DMS153 treated with DMSO at 0.1 percent for 48 hours (cell line): ENCODE measurements around the gene LDB3.
"Not testable (repeated sequence)": the region's sequence is repeated elsewhere in the genome, so short reads cannot be mapped to it uniquely, and the experiment has no call there.

ENCODE experiments used
- DNase-seq: peaks from one replicate; lab custom pipeline; 2025; ENCODE audit not compliant: unreplicated experiment; lab: John Stamatoyannopoulos, UW

The LDB3 gene, protein sequence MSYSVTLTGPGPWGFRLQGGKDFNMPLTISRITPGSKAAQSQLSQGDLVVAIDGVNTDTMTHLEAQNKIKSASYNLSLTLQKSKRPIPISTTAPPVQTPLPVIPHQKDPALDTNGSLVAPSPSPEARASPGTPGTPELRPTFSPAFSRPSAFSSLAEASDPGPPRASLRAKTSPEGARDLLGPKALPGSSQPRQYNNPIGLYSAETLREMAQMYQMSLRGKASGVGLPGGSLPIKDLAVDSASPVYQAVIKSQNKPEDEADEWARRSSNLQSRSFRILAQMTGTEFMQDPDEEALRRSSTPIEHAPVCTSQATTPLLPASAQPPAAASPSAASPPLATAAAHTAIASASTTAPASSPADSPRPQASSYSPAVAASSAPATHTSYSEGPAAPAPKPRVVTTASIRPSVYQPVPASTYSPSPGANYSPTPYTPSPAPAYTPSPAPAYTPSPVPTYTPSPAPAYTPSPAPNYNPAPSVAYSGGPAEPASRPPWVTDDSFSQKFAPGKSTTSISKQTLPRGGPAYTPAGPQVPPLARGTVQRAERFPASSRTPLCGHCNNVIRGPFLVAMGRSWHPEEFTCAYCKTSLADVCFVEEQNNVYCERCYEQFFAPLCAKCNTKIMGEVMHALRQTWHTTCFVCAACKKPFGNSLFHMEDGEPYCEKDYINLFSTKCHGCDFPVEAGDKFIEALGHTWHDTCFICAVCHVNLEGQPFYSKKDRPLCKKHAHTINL

GRCh38 chr10:86668297-86669165 lies at the start of gene LDB3:
Gene LDB3, plus strand, starts transcription at chr10:86668511. Its CDS starts 181 bp downstream, at chr10:86668692.
- DNase-seq: peak; percentile 56

DNA sequence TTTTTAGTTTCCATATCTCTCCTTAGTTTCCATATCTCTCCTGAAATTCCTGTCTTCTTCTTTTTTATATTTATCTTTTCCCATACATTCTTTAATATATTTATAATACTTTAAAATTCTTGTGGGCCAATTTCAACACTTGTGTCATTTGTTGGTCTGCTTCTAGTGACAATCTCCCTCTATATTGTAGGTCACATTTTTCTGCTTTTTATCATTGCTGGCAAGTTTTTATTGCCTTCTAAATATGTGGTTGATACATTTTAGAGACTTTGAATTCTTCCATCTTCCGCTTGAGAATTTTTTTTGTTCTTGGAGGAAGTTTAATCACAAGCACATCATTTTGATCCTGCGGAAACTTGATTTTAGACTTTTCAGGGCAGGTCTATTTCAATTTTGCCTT lies 40.0 kb upstream of the LDB3 start:
- no peak for DNase-seq

- no peak for DNase-seq
Observed at GRCh38 chr10:86630079-86630478, 38.2 kb upstream of the LDB3 start.

- no peak for DNase-seq
Observed at GRCh38 chr10:86632009-86632800, 36.1 kb upstream of the LDB3 start.

DNA sequence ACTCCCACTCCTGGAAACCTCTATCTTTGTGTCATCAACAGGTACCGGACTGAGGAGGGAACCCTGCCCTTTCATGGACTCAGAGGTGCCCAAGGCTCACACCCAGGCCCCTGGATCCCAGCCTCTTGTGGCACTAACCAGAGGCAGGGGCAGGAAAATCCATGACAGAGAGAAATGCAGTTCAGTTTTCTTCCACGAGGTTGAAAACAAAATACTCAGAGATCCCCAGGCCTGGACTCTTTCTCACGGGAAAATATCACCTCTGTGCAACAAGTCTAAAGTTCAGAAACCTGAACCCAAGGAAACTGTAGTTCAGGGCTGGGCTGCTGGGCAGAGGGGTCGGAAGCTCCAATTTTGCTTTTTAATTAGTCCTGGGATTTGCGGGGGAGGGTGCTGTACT lies 35.4 kb upstream of the LDB3 start:
- DNase-seq: no peak

GRCh38 chr10:86635402-86635801 lies 32.9 kb upstream of the LDB3 start:
- DNase-seq: no peak

DNA sequence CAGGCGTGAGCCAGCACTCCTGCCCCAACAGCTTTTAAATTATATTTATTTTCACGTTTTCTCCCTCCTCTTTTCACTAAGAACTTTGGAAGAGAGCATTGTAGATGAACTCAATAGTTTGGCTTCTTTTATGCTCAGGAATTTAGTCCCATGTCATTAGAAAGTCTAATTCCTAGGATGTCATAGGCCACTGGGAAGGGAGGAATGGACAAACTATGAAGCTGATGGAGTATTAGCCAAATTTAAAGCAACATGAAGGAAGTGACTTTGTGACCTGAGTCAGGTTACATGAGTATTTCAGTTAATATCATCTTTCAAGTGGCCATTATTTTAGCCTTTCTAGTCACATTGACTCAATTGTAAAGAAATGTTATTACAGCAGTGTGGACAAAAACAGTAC lies 32.0 kb upstream of the LDB3 start:
- DNase-seq: no peak

GRCh38 chr10:86642021-86642420 lies 26.3 kb upstream of the LDB3 start:
- no peak for DNase-seq

GRCh38 chr10:86642499-86642898 lies 25.8 kb upstream of the LDB3 start:
- DNase-seq: no peak

DNA sequence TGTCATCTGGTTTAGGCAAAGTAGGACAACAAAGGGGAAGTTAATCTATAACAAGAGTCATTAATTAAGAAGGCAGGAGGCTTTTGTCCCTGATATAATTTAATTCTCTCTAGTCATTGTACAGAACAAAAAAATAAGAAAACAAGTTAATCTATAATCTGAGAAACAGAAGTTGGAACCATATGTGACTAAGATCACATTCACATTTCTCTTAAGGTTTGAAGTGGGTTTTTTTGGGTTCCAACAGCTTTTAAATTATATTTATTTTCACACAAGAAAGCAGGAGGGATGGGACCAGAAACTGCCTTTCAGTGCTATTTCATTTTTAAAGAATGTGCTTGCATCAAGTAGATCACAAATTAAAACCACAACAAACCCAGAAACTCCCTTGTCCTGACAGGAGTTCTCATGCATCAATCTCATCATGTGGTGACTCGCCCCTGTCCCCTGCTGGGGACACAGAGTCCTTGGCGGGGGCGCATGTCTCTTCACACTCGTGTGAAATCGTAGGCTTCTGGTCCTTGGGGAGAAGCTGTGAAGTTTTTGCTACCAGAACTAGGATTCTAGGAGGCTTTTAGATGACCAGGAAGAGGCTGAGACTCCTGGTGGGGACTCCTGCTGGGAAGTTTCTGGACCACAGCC lies 24.0 kb upstream of the LDB3 start:
- DNase-seq: no peak

DNA sequence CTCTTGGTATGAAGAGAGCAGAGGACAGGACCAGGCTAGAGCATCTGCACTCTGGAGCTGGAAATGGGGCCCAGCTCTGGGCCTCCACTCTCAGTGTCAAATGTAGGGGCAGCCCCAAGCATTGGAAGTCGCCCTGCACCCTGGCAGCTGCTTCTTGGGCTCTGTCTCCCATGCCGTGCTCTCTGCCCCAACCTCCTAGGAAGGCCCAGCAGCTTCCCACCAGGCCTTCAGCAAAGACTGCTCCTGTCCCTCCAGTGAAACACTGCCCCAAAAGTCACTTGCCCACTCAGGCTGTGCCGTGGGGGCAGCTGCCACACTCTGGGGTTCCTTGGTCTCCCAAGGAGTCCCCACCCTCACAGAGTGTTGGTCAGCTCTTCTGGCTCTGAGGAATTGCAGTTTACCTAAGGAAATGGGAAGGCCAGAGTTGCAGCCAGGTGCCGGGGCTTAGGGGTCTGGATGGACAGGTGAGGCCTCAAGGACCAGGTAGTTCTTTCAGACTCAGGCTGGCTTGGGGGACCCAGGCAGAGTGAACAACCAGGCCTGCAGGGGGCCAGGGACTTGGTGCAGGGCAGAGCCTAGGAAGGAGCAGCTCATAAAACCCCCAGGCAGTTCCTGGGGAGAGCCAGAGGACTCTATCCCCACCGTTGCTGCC lies 23.4 kb upstream of the LDB3 start:
- no peak for DNase-seq

GRCh38 chr10:86645621-86646165 lies 22.6 kb upstream of the LDB3 start:
- not testable (repeated sequence) for DNase-seq

DNA sequence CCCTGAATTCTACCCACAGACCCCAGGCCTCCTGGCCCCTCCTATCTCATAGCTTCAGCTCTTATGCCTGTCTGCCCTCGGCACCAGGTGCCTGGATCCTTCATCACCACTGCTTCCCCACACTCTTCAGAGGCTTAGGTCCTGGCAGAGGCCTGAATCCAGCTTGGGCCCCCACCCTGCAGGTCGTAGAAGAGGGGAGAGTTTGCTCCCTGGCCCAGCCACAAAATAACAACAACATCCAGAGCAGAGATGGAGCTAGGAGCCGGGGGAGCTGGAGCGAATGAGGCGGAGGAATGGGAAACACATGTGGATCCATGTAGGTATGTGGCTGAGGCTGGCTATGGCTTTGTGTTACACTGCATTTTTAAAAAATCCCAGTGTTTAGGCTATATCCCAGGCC lies 21.8 kb upstream of the LDB3 start:
- no peak for DNase-seq

DNA sequence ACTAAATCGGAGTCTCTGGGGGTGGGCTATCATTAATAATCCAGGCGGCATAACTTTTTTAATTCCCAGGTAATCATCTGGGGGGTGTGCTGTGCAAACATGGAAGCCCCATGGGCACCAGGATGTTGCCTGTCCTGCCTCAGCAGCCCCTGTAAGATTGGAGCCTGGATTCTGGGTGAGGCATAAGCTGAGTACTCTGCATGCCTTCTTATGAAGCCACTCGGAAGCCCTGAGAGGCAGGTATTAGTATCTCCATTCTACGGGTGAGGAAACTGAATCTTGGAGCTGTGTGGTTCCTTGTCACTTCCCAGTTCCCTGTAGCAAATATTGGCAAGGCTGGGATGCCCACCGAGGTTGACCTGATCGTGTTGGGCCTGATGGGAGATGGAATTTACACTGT lies 21.4 kb upstream of the LDB3 start:
- DNase-seq: no peak

GRCh38 chr10:86647773-86648703 lies 20.3 kb upstream of the LDB3 start:
- no peak for DNase-seq

DNA sequence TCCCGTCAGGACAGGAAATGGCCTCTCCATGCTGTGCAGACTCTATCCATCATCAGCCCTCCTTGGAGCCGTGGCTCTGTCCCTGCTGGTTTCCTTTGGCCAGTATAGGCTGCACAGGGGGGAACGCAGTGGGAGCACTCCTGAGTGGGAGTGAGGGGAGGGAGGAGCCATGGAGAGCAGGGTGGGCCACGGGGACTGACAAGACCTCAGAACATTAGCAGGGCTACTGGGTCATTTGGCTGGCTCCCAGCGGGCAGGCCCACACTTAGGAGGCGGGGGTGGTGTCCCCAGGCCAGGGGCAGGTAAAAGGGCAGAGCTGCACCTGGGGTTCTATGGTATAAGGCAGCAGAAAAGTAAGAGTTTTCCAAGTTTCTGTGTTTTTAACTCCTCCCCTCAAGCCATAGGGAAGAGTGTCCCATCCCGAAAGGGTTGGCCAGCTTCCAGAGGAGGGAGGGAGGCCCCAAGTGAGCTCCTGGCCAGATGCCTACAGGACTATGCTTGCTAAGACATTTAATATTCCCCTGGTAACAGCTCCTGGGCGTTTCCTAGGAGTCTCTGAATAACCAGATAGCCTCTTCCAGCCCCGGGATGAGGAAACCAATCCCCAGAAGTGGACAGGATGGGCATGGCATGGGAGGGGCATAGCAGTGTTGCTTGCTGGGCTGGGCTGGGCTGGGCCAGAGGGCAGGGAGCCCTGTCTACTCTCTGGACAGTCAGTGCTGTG lies 19.4 kb upstream of the LDB3 start:
- no peak for DNase-seq

- no peak for DNase-seq
Observed at GRCh38 chr10:86649471-86650150, 18.7 kb upstream of the LDB3 start.
